Smooth muscle cell (in vitro differentiated cells): ENCODE measurements around the gene SPON1. TPM values are rescaled to one million over a fixed set of nuclear protein-coding genes. Genes with fewer than 3 reads are reported as not detected.

Experiments used
- DNase-seq: peaks from one replicate; lab custom pipeline; 2025; ENCODE audit not compliant: unreplicated experiment; lab: John Stamatoyannopoulos, UW
- H2AFZ ChIP-seq: fragments of 200-600 bp; sonication (generic); 2 replicates; pipeline ENCODE4 v1.6.0; 2016; ENCODE audit warnings: antibody characterized with exemption, low read depth, mild to moderate bottlenecking
- H3F3A ChIP-seq: fragments of 200-600 bp; sonication (generic); 2 replicates; pipeline ENCODE4 v1.6.0; 2017; ENCODE audit warnings: antibody characterized with exemption, low read depth
- H3K27ac ChIP-seq: fragments of 200-600 bp; sonication (generic); 2 replicates; pipeline ENCODE4 v1.5.1; 2016; ENCODE audit warnings: low read depth, mild to moderate bottlenecking
- H3K27me3 ChIP-seq: fragments of 200-600 bp; sonication (generic); 2 replicates; pipeline ENCODE4 v1.6.1; 2016; ENCODE audit warnings: low read depth, mild to moderate bottlenecking
- H3K36me3 ChIP-seq: fragments of 200-600 bp; sonication (generic); 2 replicates; pipeline ENCODE4 v1.5.1; 2016; ENCODE audit warnings: low read depth
- H3K4me1 ChIP-seq: fragments of 200-600 bp; sonication (generic); 2 replicates; pipeline ENCODE4 v1.5.1; 2016; ENCODE audit warnings: low read depth
- H3K4me2 ChIP-seq: fragments of 200-600 bp; sonication (generic); 2 replicates; pipeline ENCODE4 v1.6.0; 2016; ENCODE audit warnings: mild to moderate bottlenecking
- H3K4me3 ChIP-seq: fragments of 200-600 bp; sonication (generic); 2 replicates; pipeline ENCODE4 v1.5.1; 2016; ENCODE audit warnings: mild to moderate bottlenecking
- H3K79me2 ChIP-seq: fragments of 200-600 bp; sonication (generic); 2 replicates; pipeline ENCODE4 v1.6.0; 2016; ENCODE audit warnings: low read depth, mild to moderate bottlenecking
- H3K9ac ChIP-seq: fragments of 200-600 bp; sonication (generic); 2 replicates; pipeline ENCODE4 v1.6.0; 2016; ENCODE audit warnings: low read depth
- H3K9me3 ChIP-seq: fragments of 200-600 bp; sonication (generic); replicated peaks from 2 replicates; pipeline ENCODE4 v1.5.1; 2016; ENCODE audit warnings: low read depth
- H4K20me1 ChIP-seq: fragments of 200-600 bp; sonication (generic); 2 replicates; pipeline ENCODE4 v1.6.0; 2016; ENCODE audit warnings: low read depth
- WGBS: methylation state at CpG from one replicate; pipeline ENCODE4 v1.1.7; 2016; ENCODE audit warnings: low lambda C conversion rate; 5-methylcytosine and 5-hydroxymethylcytosine counted together
- polyA plus RNA-seq: library from polyadenylated mRNA; unstranded; fragments of >200 nt; fragmentation: Nextera tagmentation; extraction: Ambion mirVana; gene quantifications from 2 replicates; pipeline ENCODE4 v1.2.1, GENCODE V29; 2016
- total RNA-seq: library from RNA; depleted of rRNA; stranded (reverse); fragments of >200 nt; gene quantifications from 2 replicates; pipeline ENCODE4 v1.2.3, GENCODE V29; 2014
- TF ChIP-seq, protein P1 (sequence below): fragments of 200-600 bp; sonication (generic); IDR thresholded peaks from 2 replicates; pipeline ENCODE4 v1.5.1; 2017; ENCODE audit warnings: borderline replicate concordance, mild to moderate bottlenecking, antibody characterized with exemption; ENCODE audit not compliant: insufficient read depth, poor library complexity, severe bottlenecking

SPON1 gene
- total and polyA plus RNA-seq, 2 experiments from 2014 or later = 38.0 to 40.6 TPM

DNA sequence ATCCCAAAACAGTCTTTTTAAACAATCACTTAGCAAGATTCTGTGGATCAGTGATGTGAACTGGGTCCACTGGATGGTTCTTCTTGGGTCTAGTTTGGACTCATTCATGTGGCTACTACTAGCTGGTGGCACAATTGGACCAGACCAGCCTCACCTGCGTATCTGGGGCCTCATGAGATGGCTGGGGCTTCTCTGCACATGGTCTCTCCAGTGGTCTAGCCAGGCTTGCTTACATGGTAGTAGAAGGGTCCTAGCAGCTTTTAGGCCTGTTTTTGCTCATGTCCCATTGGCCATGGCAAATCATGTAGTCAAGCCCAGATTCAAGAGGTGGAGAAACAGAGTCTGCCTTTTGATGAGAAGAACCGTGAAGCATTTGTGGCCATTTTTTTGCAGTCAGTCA, 302.4 kb downstream of the SPON1 start:
- Histone ChIP-seq H3K27me3 (no peaks in the 10 kb centered on the region), H3K4me3 (no peak overlapping the region), H3K9ac (no peak overlapping the region)

DNA sequence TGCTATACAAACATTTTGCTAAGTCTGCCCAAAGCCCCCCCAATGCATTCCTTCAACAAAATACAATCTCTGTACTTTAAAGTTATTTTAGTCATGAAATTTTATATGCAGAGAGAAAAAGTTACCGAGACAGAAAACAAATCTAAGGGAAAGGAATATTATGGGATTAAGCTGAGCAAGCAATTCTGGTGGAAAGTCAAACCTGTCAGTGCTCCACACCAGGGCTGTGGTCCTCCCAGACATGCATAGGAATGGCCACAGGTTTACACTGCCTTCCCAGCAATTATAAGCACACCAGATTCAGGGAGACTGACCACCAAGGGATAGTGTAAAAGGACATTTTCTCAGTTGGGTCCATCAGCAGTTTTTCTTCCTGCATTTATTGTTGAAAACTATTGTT, 304.1 kb downstream of the SPON1 start:
- no peaks in the 10 kb centered on the region for H3F3A ChIP-seq
- DNase-seq = no peak
- H3K27ac ChIP-seq = no peak overlapping the region
- H3K27me3 ChIP-seq = no peaks in the 10 kb centered on the region
- H3K79me2 ChIP-seq = no peaks in the 10 kb centered on the region
- H3K9ac ChIP-seq = no peak overlapping the region
- no peak overlapping the region for H3K4me3 ChIP-seq
- TF ChIP-seq, protein P1, sequence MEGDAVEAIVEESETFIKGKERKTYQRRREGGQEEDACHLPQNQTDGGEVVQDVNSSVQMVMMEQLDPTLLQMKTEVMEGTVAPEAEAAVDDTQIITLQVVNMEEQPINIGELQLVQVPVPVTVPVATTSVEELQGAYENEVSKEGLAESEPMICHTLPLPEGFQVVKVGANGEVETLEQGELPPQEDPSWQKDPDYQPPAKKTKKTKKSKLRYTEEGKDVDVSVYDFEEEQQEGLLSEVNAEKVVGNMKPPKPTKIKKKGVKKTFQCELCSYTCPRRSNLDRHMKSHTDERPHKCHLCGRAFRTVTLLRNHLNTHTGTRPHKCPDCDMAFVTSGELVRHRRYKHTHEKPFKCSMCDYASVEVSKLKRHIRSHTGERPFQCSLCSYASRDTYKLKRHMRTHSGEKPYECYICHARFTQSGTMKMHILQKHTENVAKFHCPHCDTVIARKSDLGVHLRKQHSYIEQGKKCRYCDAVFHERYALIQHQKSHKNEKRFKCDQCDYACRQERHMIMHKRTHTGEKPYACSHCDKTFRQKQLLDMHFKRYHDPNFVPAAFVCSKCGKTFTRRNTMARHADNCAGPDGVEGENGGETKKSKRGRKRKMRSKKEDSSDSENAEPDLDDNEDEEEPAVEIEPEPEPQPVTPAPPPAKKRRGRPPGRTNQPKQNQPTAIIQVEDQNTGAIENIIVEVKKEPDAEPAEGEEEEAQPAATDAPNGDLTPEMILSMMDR = no peak
- WGBS = 97% methylated on average over 1 of the region's 1 CpG
- no peaks in the 10 kb centered on the region for H3K9me3 ChIP-seq
- no peaks in the 10 kb centered on the region for H3K36me3 ChIP-seq
- no peaks in the 10 kb centered on the region for H3K4me1 ChIP-seq
- H2AFZ ChIP-seq = no peak overlapping the region
- no peak overlapping the region for H3K4me2 ChIP-seq
- H4K20me1 ChIP-seq = no peaks in the 10 kb centered on the region

More for the DNA sequence above, 302.4 kb downstream of the SPON1 start:
- H3K4me1 ChIP-seq = no peaks in the 10 kb centered on the region
- no peak overlapping the region for H2AFZ ChIP-seq
- H3K36me3 ChIP-seq = no peaks in the 10 kb centered on the region
- no peak overlapping the region for H3K4me2 ChIP-seq
- no peaks in the 10 kb centered on the region for H3F3A ChIP-seq
- H4K20me1 ChIP-seq = no peaks in the 10 kb centered on the region
- no peak overlapping the region for H3K27ac ChIP-seq
- no peaks in the 10 kb centered on the region for H3K9me3 ChIP-seq
- DNase-seq = no peak
- TF ChIP-seq, protein P1 = no peak
- WGBS = 98% methylated on average over 2 of the region's 2 CpGs
- H3K79me2 ChIP-seq = no peaks in the 10 kb centered on the region

DNA sequence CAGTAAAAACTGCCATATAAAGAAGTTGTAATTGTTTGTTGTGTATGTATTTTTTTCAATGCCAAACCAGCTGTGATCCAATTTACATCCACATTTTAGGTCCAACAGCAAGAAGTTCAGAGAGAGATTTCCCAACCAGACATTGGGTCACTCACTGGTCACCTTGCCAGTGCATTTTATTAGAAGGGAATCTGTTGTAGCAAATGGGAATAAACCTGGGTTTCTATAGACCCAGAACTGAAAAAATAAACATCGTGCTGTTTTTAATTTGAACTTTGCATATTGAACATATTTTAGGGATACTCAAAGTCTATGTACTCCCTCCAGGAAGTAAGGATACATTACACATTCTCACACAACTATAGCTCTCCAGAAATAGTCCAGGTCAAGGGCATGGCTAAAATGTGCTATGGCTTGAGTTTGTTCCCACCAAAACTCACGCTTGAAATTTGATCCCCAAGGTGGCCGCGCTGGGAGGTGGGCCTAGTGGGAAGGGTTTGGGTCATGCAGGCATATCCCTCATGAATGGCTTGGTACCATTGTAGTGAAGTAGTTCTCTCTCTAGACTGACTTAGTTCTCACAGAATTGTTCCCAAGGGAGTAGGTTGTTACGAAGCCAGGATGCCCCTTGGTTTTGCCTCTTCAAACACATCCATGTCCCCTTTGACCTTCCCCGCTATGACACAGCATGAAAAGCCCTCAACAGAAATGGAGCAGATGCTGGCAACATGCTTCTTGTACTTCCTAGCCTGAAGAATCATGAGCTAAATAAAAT, 305.5 kb downstream of the SPON1 start:
- TF ChIP-seq, protein P1 = no peak
- no peak overlapping the region for H3K27ac ChIP-seq
- H3K9ac ChIP-seq = no peak overlapping the region
- no peaks in the 10 kb centered on the region for H3K27me3 ChIP-seq
- no peaks in the 10 kb centered on the region for H3K4me1 ChIP-seq
- no peak for DNase-seq
- WGBS = 98% methylated on average over 6 of the region's 6 CpGs
- H3K4me2 ChIP-seq = no peak overlapping the region
- H4K20me1 ChIP-seq = no peaks in the 10 kb centered on the region
- H3K9me3 ChIP-seq = no peaks in the 10 kb centered on the region
- H3F3A ChIP-seq = no peaks in the 10 kb centered on the region
- H3K36me3 ChIP-seq = no peaks in the 10 kb centered on the region
- no peak overlapping the region for H3K4me3 ChIP-seq
- H3K79me2 ChIP-seq = no peaks in the 10 kb centered on the region
- no peak overlapping the region for H2AFZ ChIP-seq
